T-helper 2 cell (primary cell): Measurements from ENCODE around the gene KLF6.

Experiments used
- DNase-seq, 5 experiments: peaks; one replicate each; pipeline versions ENCODE4 v3.0.0 to v3.0.0-alpha.2; 2012 to 2022

KLF6 gene

GRCh38 chr10:3787816-3788215 is 2.8 kb upstream of the KLF6 start:
- no peak for DNase-seq

- DNase-seq: no peak
Measured at GRCh38 chr10:3787016-3787400, 2.0 kb upstream of the KLF6 start.

GRCh38 chr10:3786295-3787015 is 1.4 kb upstream of the KLF6 start:
- peak in 2 of 5 experiments; percentile 26 to 77 for DNase-seq

- DNase-seq: peak in 1 of 5 experiments; percentile 37
Measured at GRCh38 chr10:3785851-3786271, 852 bp upstream of the KLF6 start.

- peak; percentile 98 to 99 (median 99) for DNase-seq
Measured at GRCh38 chr10:3785251-3785850, 342 bp upstream of the KLF6 start.

- DNase-seq: peak in 2 of 5 experiments; percentile 56 to 72
Measured at GRCh38 chr10:3783682-3784432, 1.2 kb downstream of the KLF6 start.

GRCh38 chr10:3783316-3783681 is 1.7 kb downstream of the KLF6 start:
- DNase-seq: peak in 4 of 5 experiments; percentile 54 to 89 (median 58)

- DNase-seq: peak in 3 of 5 experiments; percentile 58 to 81 (median 71)
Measured at GRCh38 chr10:3782451-3783315, 2.3 kb downstream of the KLF6 start.

- peak in 3 of 5 experiments; percentile 39 to 77 (median 67) for DNase-seq
Measured at GRCh38 chr10:3782146-3782450, 2.9 kb downstream of the KLF6 start.

GRCh38 chr10:3781468-3782145 is 3.4 kb downstream of the KLF6 start:
- peak in 3 of 5 experiments; percentile 37 to 83 (median 58) for DNase-seq

- peak in 1 of 5 experiments; percentile 34 for DNase-seq
Measured at GRCh38 chr10:3780771-3781467, 4.1 kb downstream of the KLF6 start.

- DNase-seq: no peak
Measured at GRCh38 chr10:3780021-3780770, 4.8 kb downstream of the KLF6 start.

- DNase-seq: no peak
Measured at GRCh38 chr10:3779158-3779741, 5.8 kb downstream of the KLF6 start.

GRCh38 chr10:3778692-3779157 is 6.3 kb downstream of the KLF6 start:
- no peak for DNase-seq

- no peak for DNase-seq
Measured at GRCh38 chr10:3777981-3778691, 6.9 kb downstream of the KLF6 start.

- peak in 3 of 5 experiments; percentile 43 to 80 (median 75) for DNase-seq
Measured at GRCh38 chr10:3776796-3777571, 8.0 kb downstream of the KLF6 start.

- peak in 3 of 5 experiments; percentile 8 to 41 (median 35) for DNase-seq
Measured at GRCh38 chr10:3775696-3776551, 9.1 kb downstream of the KLF6 start.
